ENCODE measurements around the gene LCNL1. TPM values are rescaled to one million over a fixed set of nuclear protein-coding genes. Genes with fewer than 3 reads are reported as not detected.

Gene LCNL1
- total and polyA plus RNA-seq, 10 of the 15 experiments (the other 5 are each of a cell fraction or from before 2014, with no cell fraction given) = not detected

GRCh38 chr9:136991993-136992818, 9.4 kb downstream of the LCNL1 start, which contains the start of gene PAXX (continued):
- TF ChIP-seq MAX (IDR thresholded peaks at IDR 0.05; ENCODE audit: low read depth, low read length) = peak; percentile 81
- peak; percentile 80 for TF ChIP-seq ZNF687 (IDR thresholded peaks at IDR 0.05)
- peak; percentile 68; the same call in 1 of the 2 replicates for TF ChIP-seq BACH1 (IDR thresholded peaks at IDR 0.05; ENCODE audit: borderline replicate concordance)
- TF ChIP-seq CUX1 (IDR thresholded peaks at IDR 0.05; ENCODE audit: insufficient replicate concordance, low read depth, low read length) = no peak
- 0 out of 2 replicates have a peak, but pooled peaks have one; percentile 54 for TF ChIP-seq TCF3 (IDR thresholded peaks at IDR 0.05; ENCODE audit: borderline replicate concordance, insufficient read depth, low read depth, low read length)
- no peak for TF ChIP-seq CBX5 (IDR thresholded peaks at IDR 0.05; ENCODE audit: low read depth)
- no peak for TF ChIP-seq GABPA (IDR thresholded peaks at IDR 0.05; ENCODE audit: low read depth)
- TF ChIP-seq ZBTB40 (IDR thresholded peaks at IDR 0.05; ENCODE audit: borderline replicate concordance) = no peak
- peak; percentile 46 for TF ChIP-seq NRF1 (conservative IDR thresholded peaks at IDR 0.05; ENCODE audit: low read depth, low read length)
- no peak for TF ChIP-seq SIX5 (IDR thresholded peaks at IDR 0.05; ENCODE audit: low read depth, low read length, severe bottlenecking)
- TF ChIP-seq DPF2 (IDR thresholded peaks at IDR 0.05) = peak; percentile 74; the same call in 1 of the 2 replicates
- no peak for TF ChIP-seq TCF12 (IDR thresholded peaks at IDR 0.05; ENCODE audit: low read depth, low read length)
- peak; percentile 56; the same call in 1 of the 2 replicates for TF ChIP-seq HDGF (IDR thresholded peaks at IDR 0.05)
- TF ChIP-seq CHD4 (IDR thresholded peaks at IDR 0.05) = no peak
